Activated CD8-positive, alpha-beta memory T cell treated with anti-CD3 and anti-CD28 coated beads, Interleukin-2, amount 10 ng/mL, durations not matched to agents 7 days and 5 days (primary cell): ENCODE results near the gene MRPL51. TPM values are rescaled to one million over a fixed set of nuclear protein-coding genes. Genes with fewer than 3 reads are reported as not detected.

ENCODE experiments used
- ATAC-seq: fragments of 150-1000 bp; cut with Tn5 transposase; one replicate; pipeline ENCODE4 v1.10.0; 2021; ENCODE audit warnings: moderate library complexity
- CTCF ChIA-PET: fragments of 350-600 bp; sonication (Branson Sonifier 250); formaldehyde crosslinking; loops from one replicate; lab custom pipeline; 2021; ENCODE audit warnings: antibody characterized with exemption; lab: Charles Lee
- DNase-seq: peaks from one replicate; pipeline ENCODE4 v3.0.0-alpha.2; 2020
- H3K27ac Mint-ChIP-seq: one replicate; pipeline ENCODE4 v1.8.0; 2021; ENCODE audit warnings: mild to moderate bottlenecking, mixed read lengths
- H3K27me3 Mint-ChIP-seq: one replicate; pipeline ENCODE4 v1.8.0; 2021; ENCODE audit warnings: mixed read lengths
- H3K36me3 Mint-ChIP-seq: one replicate; pipeline ENCODE4 v1.8.0; 2021; ENCODE audit warnings: mild to moderate bottlenecking, mixed read lengths
- H3K4me1 Mint-ChIP-seq: one replicate; pipeline ENCODE4 v1.8.0; 2021; ENCODE audit warnings: mixed read lengths
- H3K4me3 Mint-ChIP-seq: one replicate; pipeline ENCODE4 v1.8.0; 2021; ENCODE audit warnings: mild to moderate bottlenecking, moderate library complexity, mixed read lengths
- H3K9me3 Mint-ChIP-seq: one replicate; pipeline ENCODE4 v1.8.0; 2022; ENCODE audit warnings: low read depth, mixed read lengths
- total RNA-seq, 2 experiments: library from RNA; stranded (reverse); gene quantifications; one replicate each; pipeline ENCODE4 v1.2.3, GENCODE V29; 2021

The MRPL51 gene
- total RNA-seq, 2 experiments from 2014 or later: 191 to 271 TPM

DNA sequence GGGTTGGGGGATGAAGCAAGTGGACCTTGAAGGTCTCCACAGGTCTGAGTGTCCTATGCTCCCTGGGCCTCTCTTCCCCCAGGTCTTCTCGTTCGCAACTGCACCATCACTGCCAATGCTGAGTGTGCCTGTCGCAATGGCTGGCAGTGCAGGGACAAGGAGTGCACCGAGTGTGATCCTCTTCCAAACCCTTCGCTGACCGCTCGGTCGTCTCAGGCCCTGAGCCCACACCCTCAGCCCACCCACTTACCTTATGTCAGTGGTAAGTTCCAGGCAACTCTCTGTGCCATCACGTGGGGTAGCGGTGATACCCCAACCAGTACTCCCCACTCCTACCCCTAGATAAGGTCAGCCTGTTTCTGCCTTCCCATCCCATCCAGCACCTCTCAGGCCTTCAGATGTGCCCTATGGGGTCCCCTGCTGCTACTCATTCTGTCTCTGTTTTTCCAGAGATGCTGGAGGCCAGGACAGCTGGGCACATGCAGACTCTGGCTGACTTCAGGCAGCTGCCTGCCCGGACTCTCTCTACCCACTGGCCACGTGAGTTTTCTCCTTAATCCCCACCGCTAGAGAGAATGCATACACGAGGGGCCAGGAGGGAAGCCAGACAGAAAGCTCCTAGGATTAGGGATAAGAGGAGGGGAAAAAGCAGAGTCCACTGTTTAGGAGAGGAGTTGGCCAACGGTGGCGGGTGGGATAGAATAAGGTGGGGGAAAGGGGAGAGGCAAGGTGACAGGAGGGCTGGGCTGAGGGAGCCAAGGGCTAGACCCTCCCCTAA lies 42.8 kb downstream of the MRPL51 start:
- CTCF ChIA-PET: interaction anchor here (1.3 to 3.8 kb wide), 7 partner anchors 10 to 45 kb away, joined by 4 to 42 read pairs (median 13); partner anchors contain the start of gene VAMP1
- Mint-ChIP-seq H3K36me3 (peaks cover 51% of the 10 kb centered on the region), H3K9me3 (no peaks in the 10 kb centered on the region), H3K27ac (peak overlapping the region; percentile 94), H3K27me3 (no peaks in the 10 kb centered on the region), H3K4me1 (peaks cover 65% of the 10 kb centered on the region), H3K4me3 (peak overlapping the region; percentile 97)
- ATAC-seq (no peak), DNase-seq (no peak)

GRCh38 chr12:6444704-6445688 lies 48.1 kb downstream of the MRPL51 start, which contains the start of gene CD27:
TSS of gene CD27 (plus strand) at chr12:6444955. CDS start at chr12:6445096, 141 bp downstream.
- H3K4me1 Mint-ChIP-seq: peaks cover 64% of the 10 kb centered on the region
- no peak for DNase-seq
- no peaks in the 10 kb centered on the region for H3K27me3 Mint-ChIP-seq
- no peaks in the 10 kb centered on the region for H3K9me3 Mint-ChIP-seq
- peak; percentile 49 for ATAC-seq
- H3K4me3 Mint-ChIP-seq: peak within 1 kb of the TSS; percentile 80
- H3K27ac Mint-ChIP-seq: peak within 1 kb of the TSS; percentile 87
- CTCF ChIA-PET: interaction anchor here (0.8 to 6.1 kb wide), 7 partner anchors 11 to 244 kb away, joined by 3 to 45 read pairs (median 6); partner anchors contain the start of genes GAPDH, VAMP1 and ZNF384
- H3K36me3 Mint-ChIP-seq: peaks cover 25% of the 10 kb centered on the region

DNA sequence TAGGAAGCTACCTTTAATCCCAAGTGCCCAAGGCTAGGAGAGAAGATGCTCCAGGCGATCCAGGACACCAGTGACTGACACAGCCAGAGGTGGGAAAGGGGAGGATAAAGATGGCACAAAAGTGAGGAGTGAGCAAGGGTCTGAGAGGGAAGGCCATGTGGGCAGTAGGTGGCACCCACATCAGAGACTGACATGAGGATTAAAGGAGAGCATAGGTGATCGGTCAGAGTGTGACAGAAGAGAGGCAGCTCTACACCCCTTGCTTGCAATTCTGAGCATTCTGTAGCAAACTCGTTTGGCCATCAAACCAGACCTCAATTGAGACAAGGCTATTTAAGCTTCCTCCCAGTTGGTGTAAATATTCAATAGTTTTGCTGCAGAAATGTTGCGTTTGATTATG lies 49.0 kb downstream of the MRPL51 start:
- no peak for DNase-seq

DNA sequence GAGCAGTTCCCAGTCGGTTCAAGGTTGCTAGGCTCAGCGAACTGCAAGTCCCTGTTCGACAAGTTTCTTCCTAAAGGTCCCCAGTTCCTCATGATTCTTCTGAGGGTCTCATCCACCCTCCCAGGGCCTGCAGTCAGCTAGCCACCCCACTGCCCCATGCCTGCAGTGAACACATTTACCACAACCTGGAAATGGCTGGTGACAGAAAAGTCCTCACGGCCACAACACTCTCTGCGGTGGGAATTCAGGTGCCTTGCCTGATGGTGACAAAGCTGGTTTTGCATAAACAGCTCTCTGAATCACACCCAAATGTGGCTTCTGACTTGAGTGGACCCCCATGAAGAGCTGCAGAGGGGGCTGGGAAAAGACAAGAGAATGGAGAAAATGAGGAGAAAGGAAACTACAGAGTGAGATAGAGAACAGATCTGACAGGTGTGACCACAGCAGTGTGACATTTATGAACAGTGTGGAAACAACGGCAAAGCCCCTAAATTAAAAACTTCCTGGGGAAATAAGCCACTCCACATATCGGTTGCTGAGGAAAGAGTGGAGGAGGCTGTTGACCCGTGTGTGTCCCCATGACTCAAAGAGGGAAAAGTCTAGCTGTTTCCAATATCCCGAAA lies 49.6 kb downstream of the MRPL51 start:
- DNase-seq (peak; percentile 67), ATAC-seq (peak; percentile 50)
- CTCF ChIA-PET: interaction anchor here (1.1 to 6.1 kb wide), 6 partner anchors 9 to 108 kb away, joined by 3 to 45 read pairs (median 16); no protein-coding TSS in a partner anchor
- no peaks in the 10 kb centered on the region for H3K9me3 Mint-ChIP-seq
- no peaks in the 10 kb centered on the region for H3K27me3 Mint-ChIP-seq
- peak overlapping the region; percentile 87 for H3K27ac Mint-ChIP-seq
- H3K4me1 Mint-ChIP-seq: peaks cover 66% of the 10 kb centered on the region
- H3K4me3 Mint-ChIP-seq: peak overlapping the region; percentile 80
- peaks cover 24% of the 10 kb centered on the region for H3K36me3 Mint-ChIP-seq

More for the DNA sequence above, 49.0 kb downstream of the MRPL51 start:
- Mint-ChIP-seq H3K27ac (peak overlapping the region; percentile 87), H3K9me3 (no peaks in the 10 kb centered on the region), H3K4me1 (peaks cover 62% of the 10 kb centered on the region), H3K4me3 (peak overlapping the region; percentile 80), H3K36me3 (peaks cover 24% of the 10 kb centered on the region), H3K27me3 (no peaks in the 10 kb centered on the region)
- CTCF ChIA-PET: interaction anchor here (1.1 to 6.1 kb wide), 6 partner anchors 10 to 109 kb away, joined by 3 to 45 read pairs (median 14); partner anchors contain the start of gene GAPDH
- no peak for ATAC-seq

DNA sequence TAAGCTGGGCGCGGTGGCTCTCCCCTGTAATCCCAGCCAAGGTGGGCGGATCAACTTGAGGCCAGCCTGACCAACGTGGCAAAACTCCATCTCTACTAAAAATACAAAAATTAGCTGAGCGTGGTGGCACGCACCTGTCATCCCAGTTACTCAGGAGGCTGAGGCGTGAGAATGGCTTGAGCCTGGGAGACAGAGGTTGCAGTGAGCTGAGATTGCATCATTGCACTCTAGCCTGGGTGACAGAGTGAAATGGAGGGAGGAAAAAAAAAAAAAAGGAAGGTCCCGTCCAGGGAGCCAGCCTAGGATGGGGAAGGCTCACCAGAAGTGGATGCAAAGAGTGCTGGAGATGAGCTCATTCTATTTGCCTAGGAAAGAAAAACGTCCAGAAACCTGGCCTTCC lies 50.2 kb downstream of the MRPL51 start:
- no peak for ATAC-seq
- Mint-ChIP-seq H3K4me3 (no peak overlapping the region), H3K27ac (peak overlapping the region; percentile 87), H3K9me3 (no peaks in the 10 kb centered on the region), H3K27me3 (no peaks in the 10 kb centered on the region), H3K36me3 (peaks cover 21% of the 10 kb centered on the region), H3K4me1 (peaks cover 63% of the 10 kb centered on the region)
- no peak for DNase-seq
- CTCF ChIA-PET: interaction anchor here (1.5 to 6.1 kb wide), 5 partner anchors 9 to 95 kb away, joined by 5 to 45 read pairs (median 24); no protein-coding TSS in a partner anchor

Other genes with a start within 250 kb of the MRPL51 start
- gene PLEKHG6, start 182.6 kb downstream of the MRPL51 start, total RNA-seq: not detected
- 10 to 100 TPM; 63.3 to 71.5 TPM for gene TNFRSF1A, start 151.2 kb downstream of the MRPL51 start, total RNA-seq
- gene SCNN1A, start 117.7 kb downstream of the MRPL51 start, total RNA-seq: under 1 TPM; 0.49 to 0.58 TPM
- gene LTBR, start 109.1 kb downstream of the MRPL51 start, total RNA-seq: under 1 TPM; 0.30 to 0.41 TPM
- 10 to 100 TPM; 44.9 to 67.3 TPM for gene CD27, start 48.3 kb downstream of the MRPL51 start, total RNA-seq
- gene TAPBPL, start 41.2 kb downstream of the MRPL51 start, total RNA-seq: 10 to 100 TPM; 49.1 to 53.0 TPM
- 10 to 100 TPM; 49.2 to 59.1 TPM for gene VAMP1, start 22.6 kb downstream of the MRPL51 start, total RNA-seq
- 100 to 1,000 TPM; 173 to 200 TPM for gene NCAPD2, start 840 bp upstream of the MRPL51 start, total RNA-seq
- gene GAPDH, start 41.3 kb upstream of the MRPL51 start, total RNA-seq: 1,000 to 10,000 TPM; 5,133 to 5,396 TPM
- 10 to 100 TPM; 29.3 to 30.0 TPM for gene IFFO1, start 62.8 kb upstream of the MRPL51 start, total RNA-seq
- gene NOP2, start 75.0 kb upstream of the MRPL51 start, total RNA-seq: 100 to 1,000 TPM in 1 of 2 experiments, 10 to 100 TPM in 1; 76.7 to 117 TPM
- 100 to 1,000 TPM; 288 to 320 TPM for gene CHD4, start 114.1 kb upstream of the MRPL51 start, total RNA-seq
- gene LPAR5, start 142.7 kb upstream of the MRPL51 start, total RNA-seq: 10 to 100 TPM; 15.8 to 18.5 TPM
- 1 to 10 TPM; 1.1 to 2.0 TPM for gene ACRBP, start 154.2 kb upstream of the MRPL51 start, total RNA-seq
- 10 to 100 TPM; 26.0 to 26.3 TPM for gene ING4, start 169.9 kb upstream of the MRPL51 start, total RNA-seq
- gene ZNF384, start 196.1 kb upstream of the MRPL51 start, total RNA-seq: 10 to 100 TPM; 76.3 to 76.4 TPM
- not detected for gene PIANP, start 207.6 kb upstream of the MRPL51 start, total RNA-seq
- gene COPS7A, start 230.8 kb upstream of the MRPL51 start, total RNA-seq: 10 to 100 TPM; 28.2 to 30.0 TPM